ENCODE measurements around the gene ZNRF3. TPM values are rescaled to one million over a fixed set of nuclear protein-coding genes. Genes with fewer than 3 reads are reported as not detected.

Gene ZNRF3
- total RNA-seq, 1 donor from 2014 or later, result 23.1 TPM

DNA sequence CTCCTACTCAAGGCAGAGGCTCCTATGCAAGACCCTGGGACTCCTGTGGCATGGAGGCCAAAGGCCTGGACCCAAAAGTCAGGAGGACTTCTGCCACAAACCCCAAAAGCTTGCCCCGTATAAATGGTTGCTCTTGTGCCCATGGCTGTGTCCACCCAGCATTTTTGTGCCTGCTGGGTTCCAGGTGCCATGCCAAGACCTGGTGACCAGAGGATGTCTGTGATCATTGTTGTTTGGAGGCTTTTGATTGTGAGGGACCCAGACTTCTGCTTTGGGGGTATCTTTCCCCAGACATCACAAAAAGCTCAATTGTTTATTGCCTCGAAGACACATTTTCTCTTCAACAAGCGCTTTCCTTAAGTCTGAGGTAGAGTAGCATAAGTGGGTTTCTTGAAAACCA lies 143.2 kb downstream of the ZNRF3 start:
- H3K9me3 Mint-ChIP-seq, result no peaks in the 10 kb centered on the region
- H3K27me3 Mint-ChIP-seq, result no peaks in the 10 kb centered on the region
- peaks cover 59% of the 10 kb centered on the region for H3K4me1 Mint-ChIP-seq (ENCODE audit: unreplicated experiment)
- H3K36me3 Mint-ChIP-seq, result peaks cover 14% of the 10 kb centered on the region
- no peak overlapping the region for H3K27ac Mint-ChIP-seq
- H3K4me3 Mint-ChIP-seq, result no peak overlapping the region
- DNase-seq (ENCODE audit: extremely low spot score, unreplicated experiment), result no peak
- TF ChIP-seq, protein P1, sequence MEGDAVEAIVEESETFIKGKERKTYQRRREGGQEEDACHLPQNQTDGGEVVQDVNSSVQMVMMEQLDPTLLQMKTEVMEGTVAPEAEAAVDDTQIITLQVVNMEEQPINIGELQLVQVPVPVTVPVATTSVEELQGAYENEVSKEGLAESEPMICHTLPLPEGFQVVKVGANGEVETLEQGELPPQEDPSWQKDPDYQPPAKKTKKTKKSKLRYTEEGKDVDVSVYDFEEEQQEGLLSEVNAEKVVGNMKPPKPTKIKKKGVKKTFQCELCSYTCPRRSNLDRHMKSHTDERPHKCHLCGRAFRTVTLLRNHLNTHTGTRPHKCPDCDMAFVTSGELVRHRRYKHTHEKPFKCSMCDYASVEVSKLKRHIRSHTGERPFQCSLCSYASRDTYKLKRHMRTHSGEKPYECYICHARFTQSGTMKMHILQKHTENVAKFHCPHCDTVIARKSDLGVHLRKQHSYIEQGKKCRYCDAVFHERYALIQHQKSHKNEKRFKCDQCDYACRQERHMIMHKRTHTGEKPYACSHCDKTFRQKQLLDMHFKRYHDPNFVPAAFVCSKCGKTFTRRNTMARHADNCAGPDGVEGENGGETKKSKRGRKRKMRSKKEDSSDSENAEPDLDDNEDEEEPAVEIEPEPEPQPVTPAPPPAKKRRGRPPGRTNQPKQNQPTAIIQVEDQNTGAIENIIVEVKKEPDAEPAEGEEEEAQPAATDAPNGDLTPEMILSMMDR (conservative IDR thresholded peaks at IDR 0.05), result no peak

DNA sequence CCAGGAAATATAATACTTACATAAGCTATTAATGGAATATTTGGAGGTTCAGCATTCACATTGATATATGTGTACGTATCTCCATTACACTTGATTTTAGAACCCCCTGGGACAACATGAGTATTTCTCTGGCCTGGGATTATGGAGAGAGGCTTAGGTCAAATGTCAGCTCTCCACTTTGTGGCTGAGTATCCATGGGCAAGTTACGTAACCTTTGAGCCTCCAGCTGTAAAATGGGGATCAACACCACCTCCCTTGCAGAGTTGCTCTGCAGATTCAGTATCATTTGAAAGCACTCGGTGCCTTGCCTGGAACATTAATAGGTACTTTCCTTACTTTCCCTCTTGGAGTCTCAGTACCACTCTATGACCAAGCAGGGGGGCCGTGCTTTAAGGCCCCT lies 145.1 kb downstream of the ZNRF3 start:
- Mint-ChIP-seq H3K4me3 (no peak overlapping the region), H3K4me1 (ENCODE audit: unreplicated experiment) (peaks cover 60% of the 10 kb centered on the region), H3K27me3 (no peaks in the 10 kb centered on the region)

DNA sequence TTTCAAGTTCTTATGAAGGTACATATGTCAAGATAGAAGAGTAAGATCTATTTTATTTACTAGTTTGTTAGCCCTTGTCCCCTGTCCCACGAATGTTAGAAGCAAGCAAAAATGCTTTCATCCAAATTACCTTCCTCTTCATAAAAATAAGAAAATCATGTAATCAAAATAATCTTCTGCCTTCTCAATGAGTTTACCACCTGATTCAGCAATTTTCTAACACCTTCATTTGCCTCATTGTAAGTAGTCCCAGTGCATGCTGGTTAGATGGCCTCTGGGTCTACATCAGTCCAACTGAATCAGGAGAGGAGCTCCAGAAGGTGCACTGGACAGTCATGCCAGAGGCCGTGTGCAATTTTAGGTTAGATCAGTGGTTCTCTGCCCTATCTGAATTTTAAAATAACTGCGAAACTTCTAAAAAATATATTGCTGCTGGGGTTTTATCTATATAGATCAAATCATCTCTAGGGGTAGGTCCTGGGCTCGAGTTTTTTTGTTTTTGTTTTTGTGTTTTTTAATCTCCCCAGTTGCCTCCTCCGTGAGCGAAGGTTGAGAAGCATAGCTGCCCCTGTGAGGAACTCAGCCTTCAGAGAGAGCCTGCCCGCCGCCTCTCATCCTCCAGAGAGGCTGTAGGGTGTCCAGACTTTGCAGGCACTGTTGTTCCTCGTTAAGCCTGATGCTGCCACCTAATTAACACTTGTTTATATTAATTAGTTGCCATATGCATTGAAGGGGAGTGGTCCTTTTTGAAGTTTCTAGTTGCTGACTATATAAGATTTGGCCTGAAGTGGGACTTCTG lies 146.0 kb downstream of the ZNRF3 start:
- peak overlapping the region; percentile 83 for H3K4me3 Mint-ChIP-seq
- H3K4me1 Mint-ChIP-seq (ENCODE audit: unreplicated experiment), result peaks cover 57% of the 10 kb centered on the region
- H3K36me3 Mint-ChIP-seq, result peaks cover 14% of the 10 kb centered on the region

More for the DNA sequence above, 145.1 kb downstream of the ZNRF3 start:
- Mint-ChIP-seq H3K9me3 (no peaks in the 10 kb centered on the region), H3K36me3 (peaks cover 13% of the 10 kb centered on the region), H3K27ac (peak overlapping the region; percentile 55)
- DNase-seq (ENCODE audit: extremely low spot score, unreplicated experiment), result no peak
- TF ChIP-seq, protein P1 (conservative IDR thresholded peaks at IDR 0.05), result no peak

DNA sequence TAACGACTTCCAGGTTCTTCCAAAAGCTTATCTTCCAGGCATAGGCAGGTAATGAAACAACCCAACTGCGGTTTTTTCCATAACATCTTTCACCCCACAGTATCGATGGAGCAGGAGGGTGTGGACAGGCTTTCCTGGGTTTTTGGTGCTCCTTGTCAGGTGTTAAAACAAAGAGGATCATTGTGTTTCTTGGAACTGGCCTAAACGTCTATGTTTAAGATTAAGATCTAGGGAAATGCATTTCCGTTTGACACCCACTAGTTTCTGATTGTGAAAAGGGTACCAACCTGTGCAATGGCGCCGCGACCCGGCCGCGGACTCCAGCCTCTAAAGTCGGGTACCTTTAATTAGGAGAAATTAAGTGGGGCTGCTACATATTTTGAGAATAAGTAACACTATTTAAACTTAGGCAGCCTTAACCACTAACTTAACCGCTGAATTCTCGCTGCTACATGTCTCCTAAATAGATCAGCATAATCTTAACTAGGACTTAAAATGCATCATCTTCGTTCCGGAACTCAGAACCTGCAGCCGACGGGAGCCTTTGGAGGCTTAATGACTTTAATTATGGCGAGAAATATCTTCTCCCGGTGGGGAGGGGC lies 146.7 kb downstream of the ZNRF3 start:
- H3K36me3 Mint-ChIP-seq, result peaks cover 17% of the 10 kb centered on the region
- H3K27ac Mint-ChIP-seq, result peak overlapping the region; percentile 94
- TF ChIP-seq, protein P1 (conservative IDR thresholded peaks at IDR 0.05), result no peak
- H3K9me3 Mint-ChIP-seq, result no peaks in the 10 kb centered on the region
- H3K4me3 Mint-ChIP-seq, result peak overlapping the region; percentile 83
- no peaks in the 10 kb centered on the region for H3K27me3 Mint-ChIP-seq
- H3K4me1 Mint-ChIP-seq (ENCODE audit: unreplicated experiment), result peaks cover 60% of the 10 kb centered on the region
- DNase-seq (ENCODE audit: extremely low spot score, unreplicated experiment), result no peak

More for the DNA sequence above, 146.0 kb downstream of the ZNRF3 start:
- Mint-ChIP-seq H3K27ac (peak overlapping the region; percentile 94), H3K27me3 (no peaks in the 10 kb centered on the region), H3K9me3 (no peaks in the 10 kb centered on the region)
- TF ChIP-seq, protein P1 (conservative IDR thresholded peaks at IDR 0.05), result no peak
- DNase-seq (ENCODE audit: extremely low spot score, unreplicated experiment), result no peak

DNA sequence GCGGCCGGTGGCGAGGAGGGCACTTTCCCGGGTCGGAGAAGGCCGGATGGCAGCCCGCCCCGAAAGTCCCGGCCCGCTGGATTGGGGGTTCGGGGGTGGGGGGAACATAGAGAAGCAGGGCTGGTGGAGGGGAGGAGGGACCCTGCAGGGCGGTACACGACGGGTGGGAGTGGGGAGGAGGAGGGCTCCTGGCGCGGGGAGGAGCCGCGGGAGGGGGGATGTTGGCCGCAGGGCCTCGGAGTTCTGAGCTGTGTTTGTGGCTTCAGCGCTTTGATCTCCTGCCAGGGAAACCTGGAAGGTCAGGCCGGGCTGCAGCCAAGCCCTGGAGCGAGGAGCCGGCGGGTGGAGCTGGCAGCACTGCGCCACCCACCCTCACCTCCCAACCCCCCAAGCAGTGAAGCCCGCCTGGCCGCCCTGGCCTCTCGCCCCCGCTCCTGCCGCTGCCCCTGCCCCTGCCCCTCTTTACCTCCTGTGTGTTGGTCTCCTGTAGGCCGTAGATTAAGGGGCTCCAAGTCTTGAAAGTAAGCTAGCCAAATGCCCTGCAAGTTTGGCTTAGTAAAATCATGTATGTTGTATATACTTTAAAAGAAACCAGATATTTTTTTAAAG lies 147.3 kb downstream of the ZNRF3 start:
- DNase-seq (ENCODE audit: extremely low spot score, unreplicated experiment), result peak; percentile 84
- TF ChIP-seq, protein P1 (conservative IDR thresholded peaks at IDR 0.05), result no peak
- peak overlapping the region; percentile 83 for H3K4me3 Mint-ChIP-seq
- H3K27ac Mint-ChIP-seq, result peak overlapping the region; percentile 94
- peaks cover 14% of the 10 kb centered on the region for H3K36me3 Mint-ChIP-seq
- no peaks in the 10 kb centered on the region for H3K27me3 Mint-ChIP-seq
- H3K4me1 Mint-ChIP-seq (ENCODE audit: unreplicated experiment), result peaks cover 60% of the 10 kb centered on the region
- H3K9me3 Mint-ChIP-seq, result no peaks in the 10 kb centered on the region
